ENCODE measurements around the gene PAEP. TPM values are rescaled to one million over a fixed set of nuclear protein-coding genes. Genes with fewer than 3 reads are reported as not detected.

Gene PAEP
- polyA plus RNA-seq, 4 donors: 0.35 to 0.38 (median 0.35) TPM; not detected in 1

DNA sequence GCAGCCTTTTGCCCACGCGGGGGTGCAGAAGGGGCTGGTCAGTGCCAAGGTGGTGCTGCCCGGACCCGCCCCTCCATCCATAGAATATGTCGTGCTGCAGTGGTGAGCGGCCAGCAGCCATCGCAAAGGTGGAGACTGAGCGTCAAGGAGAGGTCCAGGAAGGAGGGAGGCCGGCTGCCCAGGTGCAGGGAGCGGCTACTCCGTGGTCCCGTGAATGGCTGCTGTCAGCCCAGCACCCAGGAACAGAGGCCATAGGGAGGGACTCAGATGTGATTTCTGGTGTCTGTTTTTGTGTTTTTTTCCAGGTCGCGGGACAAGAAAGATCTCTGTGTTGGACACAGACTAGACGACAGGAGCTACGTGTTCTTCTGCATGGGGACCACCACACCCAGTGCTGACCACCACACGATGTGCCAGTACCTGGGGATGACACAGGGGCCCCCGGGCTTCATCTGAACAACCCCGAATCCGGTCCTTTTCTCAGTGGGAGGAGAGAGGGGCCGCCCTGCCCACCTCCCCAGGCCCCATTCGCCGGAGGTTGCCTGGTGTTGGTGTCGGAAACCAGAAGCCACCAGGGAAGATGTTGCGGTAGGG lies 29.0 kb downstream of the PAEP start:
- no peak for DNase-seq (ENCODE audit: low read depth in 4 of 4, low spot score in 2 of 4)

DNA sequence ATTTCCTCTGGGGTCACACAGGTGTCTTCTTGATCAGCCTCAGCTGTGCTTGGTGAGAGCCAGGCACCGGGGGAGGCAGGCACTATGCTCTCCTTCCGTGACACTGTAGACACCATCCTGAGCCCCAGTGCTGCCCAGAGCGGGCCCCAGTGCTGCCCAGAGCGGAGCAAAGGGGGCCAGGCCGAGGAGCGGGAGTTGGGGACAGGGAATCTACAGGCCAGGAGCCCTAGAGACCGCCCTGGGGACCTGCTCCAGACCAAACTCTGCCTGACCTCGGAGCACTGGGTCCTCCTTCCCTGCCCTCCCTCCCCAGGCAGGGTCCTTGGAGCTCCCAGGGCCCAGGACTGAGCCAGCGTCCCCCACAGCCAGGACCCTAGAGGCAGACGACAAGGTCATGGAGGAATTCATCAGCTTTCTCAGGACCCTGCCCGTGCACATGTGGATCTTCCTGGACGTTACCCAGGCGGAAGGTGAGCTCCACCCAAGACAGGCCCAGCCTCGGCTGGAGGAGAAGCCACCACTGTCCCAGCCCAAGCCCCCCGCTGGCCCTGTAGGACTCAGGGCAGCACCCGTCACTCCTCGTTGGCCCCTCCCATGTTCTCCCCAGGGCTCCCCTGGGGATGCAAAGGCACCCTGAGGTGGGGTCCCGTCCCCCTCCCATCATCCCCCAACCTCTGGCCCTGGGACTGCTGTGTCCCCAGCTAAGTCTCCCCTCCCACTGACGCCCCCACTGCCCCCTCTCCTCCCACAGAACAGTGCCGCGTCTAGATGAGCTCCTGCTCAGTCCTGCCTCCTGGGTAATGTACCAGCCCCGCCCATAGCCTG lies 30.2 kb downstream of the PAEP start:
- DNase-seq (ENCODE audit: low read depth in 4 of 4, low spot score in 2 of 4): no peak

DNA sequence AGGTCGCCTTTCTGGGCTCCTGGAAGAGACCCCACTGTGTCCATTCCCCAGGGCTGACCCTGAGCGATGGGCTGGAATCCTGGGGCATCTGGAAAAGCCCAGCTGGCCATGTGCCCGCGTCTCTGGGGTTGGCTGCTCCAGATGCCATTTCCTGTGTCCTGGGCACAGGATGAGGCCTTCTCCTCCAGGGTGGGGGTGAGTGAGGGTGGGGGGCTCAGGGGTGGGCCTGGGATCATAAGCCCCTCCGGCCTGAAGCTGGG lies 30.7 kb downstream of the PAEP start:
- no peak for DNase-seq (ENCODE audit: low read depth in 4 of 4, low spot score in 2 of 4)

DNA sequence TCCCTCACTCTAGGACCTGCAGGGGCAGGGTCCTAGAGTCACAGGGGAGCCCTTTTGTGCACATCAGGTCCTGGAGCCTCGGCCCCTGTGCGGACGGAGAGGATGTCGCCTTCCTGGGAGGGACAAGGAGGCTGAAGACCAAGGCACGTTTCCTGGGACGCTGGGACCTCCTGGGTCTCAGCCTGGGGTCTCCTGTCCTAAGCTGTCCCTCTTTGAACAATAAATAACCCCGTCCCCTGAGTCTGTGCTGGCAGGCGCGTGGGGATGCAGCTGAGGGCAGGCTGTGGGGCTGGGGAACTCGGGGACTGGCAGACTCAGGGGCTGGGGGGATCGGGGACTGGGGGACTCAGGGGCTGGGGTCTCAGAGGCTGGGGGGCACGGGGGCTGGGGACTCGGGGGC lies 31.1 kb downstream of the PAEP start:
- DNase-seq (ENCODE audit: low read depth in 4 of 4, low spot score in 2 of 4): no peak

DNA sequence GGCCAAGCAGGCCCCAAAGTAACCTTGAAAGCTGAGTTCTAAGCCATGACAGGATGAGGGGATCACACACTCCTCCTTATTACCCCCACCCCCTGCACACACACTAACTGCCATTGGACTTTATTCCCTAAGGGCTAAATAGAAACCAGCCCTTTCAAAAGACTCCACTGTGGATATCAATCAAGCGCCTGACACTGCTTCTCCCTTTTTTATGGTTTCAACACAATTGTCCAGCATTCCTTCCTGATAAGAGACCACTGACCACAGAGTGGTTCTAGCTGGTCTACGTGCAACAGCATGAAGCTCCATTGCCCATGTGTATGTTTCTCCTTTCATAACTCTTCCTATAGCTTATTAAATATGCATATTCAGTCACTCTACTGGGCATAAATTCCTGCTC lies 34.7 kb downstream of the PAEP start:
- no peak for DNase-seq (ENCODE audit: low read depth in 4 of 4, low spot score in 2 of 4)

DNA sequence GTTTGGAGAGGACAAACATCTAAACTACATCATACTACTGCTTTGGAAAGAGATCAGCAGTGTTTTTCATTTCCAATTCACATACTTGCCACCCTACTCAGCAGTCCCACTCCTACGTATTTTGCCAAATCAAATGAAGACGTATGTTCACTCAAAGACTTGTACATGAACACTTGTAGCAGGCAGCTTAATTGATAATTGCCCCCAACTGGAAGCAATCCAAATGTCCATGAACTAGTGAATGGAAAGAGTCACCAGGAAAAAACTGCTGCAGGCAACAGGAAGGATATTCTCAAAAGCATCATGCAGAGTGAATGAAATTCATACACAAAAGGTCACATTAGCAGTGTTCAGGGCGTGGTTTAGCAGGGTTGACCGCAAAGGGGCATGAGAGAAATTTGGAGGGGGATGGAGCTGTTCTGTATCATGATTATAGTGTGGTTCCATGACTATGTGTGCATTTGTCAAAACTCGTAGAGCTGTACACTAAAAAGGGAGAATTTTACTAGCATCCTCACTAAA lies 38.8 kb downstream of the PAEP start:
- no peak for DNase-seq (ENCODE audit: low read depth in 4 of 4, low spot score in 2 of 4)

DNA sequence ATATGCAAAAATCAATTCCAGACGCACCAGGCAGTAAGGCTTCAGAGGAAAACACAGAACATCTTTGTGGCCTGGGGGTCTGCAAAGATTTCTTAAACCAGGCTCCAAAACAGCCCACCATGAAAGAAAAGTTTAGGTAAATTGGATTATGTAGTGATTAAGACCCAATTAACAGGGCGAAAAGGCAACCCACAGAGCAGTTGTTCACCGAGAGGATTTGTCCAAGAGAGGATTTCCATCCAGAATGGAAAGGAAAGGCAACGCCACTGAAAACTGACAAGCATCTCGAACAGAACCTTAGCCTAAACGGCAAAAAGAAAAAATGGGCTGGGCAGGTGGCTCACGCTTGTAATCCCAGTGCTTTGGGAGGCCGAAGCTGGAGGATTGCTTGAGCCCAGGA lies 40.4 kb downstream of the PAEP start:
- no peak for DNase-seq (ENCODE audit: low read depth in 4 of 4, low spot score in 2 of 4)

DNA sequence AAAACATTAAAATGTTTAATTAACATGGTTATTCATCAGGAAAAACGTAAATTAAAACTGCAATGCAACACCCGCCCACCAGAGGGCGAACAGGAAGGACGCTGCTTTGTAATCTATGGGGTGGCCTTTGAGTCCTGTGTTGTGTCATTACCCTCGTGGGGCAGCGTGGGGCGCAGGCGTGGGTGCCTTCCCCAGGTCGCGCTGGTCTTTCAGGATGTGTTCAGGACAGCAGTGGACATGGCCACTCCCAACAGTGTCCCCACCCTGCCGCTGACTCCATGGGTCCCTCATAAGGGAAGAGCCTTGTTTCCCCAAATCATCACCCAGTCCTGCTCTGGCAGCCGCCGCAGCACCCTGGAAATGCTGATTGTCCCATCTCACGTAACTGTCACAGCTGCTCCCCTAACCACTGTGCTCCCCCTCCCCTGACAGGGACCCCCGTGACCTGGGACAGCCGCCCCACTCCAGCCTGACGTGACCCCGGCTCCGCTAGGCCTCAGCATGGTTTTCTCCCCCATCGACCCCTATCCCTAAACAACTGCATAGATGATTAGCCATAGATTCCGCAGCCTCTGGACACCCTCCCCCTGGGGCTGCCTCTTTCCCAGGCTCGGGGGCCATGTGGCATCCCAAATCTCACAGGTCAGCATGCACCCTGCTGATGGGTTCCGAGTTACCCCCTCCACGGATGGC lies 41.4 kb downstream of the PAEP start:
- no peak for DNase-seq (ENCODE audit: low read depth in 4 of 4, low spot score in 2 of 4)

DNA sequence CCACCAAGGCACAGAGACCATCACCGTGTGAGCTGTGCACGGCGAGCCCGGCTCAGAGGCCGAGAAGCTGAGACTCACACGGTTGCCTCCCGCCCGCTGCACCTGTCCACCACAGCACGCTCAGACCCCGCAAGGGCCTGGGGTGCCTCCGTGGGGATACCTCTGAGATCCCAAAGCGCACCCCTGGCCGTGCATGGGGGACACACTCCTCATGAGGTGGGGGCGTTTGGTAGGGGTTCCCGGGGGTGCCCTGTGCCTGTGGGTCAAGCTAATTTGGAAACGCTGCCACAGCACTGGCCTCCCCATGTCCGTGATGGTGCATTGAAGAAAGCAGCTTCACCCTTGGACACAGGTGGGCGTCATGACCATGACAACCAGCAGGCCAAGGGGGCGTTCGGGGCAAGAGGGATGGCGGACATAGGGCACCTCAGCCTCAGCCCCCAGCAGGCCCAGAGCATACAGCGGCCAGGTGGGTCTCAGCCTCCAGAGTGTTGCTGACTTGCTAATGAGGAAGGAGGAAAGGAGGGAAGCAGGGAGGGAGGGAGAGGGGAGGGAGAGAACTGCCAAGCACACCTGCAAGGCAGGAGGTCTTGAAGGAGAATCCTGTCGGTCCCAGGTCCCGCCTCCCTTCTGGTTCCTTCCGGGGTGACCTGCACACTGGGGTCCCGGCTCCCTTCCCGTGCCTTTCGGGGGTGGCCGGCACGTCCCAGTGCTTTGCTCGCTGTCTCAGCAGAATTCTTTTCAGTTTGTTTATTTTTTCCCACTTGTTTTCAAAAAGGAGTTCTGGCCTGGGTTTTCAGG lies 43.1 kb downstream of the PAEP start:
- no peak for DNase-seq (ENCODE audit: low read depth in 4 of 4, low spot score in 2 of 4)

DNA sequence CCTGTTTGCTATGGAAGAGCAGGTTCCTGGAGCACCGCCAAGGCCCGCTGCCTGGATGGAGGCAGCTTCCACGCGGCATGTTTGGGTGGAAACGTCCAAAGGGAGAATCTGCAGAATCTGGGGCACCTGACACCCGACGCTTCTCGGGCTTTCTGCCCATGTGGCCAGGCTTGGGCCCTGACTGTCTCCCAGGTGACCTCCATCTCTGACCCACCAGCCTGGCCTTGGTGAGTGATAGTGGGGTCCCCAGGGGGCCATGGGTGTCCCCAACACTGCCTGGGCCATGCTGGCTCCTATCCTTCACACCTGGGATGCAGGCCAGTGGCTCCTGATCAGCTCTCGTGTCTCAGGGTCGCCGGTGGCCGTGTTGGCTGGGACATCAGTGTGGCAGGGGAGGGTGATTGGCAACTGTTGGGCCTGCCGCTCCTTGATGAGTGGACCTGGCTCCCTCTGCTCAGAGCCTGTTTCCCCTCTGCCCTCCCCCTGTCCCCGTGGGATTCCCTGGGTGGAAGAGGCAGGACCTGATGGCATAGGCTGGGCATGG lies 43.8 kb downstream of the PAEP start:
- peak in 1 of 4 donors; percentile 13 for DNase-seq (ENCODE audit: low read depth in 4 of 4, low spot score in 2 of 4)

DNA sequence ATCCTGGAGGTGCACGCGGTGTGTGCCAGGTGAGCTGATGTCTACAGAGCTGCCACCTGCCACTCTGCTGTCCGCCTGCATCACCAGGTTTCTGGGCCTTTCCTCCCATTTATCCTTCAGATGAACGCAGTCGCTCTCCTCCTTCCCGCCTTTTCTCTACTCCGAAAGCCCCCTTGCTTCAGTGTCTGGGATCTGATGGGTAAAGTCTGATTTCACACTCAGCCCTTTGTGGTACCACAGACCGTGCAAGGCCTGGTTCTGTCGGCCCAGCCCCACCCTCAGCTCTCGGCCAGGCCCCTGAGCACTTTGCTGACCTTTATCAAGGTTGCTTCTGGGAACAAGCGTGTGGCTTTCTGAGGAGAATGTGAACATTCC lies 45.3 kb downstream of the PAEP start:
- no peak for DNase-seq (ENCODE audit: low read depth in 4 of 4, low spot score in 2 of 4)

DNA sequence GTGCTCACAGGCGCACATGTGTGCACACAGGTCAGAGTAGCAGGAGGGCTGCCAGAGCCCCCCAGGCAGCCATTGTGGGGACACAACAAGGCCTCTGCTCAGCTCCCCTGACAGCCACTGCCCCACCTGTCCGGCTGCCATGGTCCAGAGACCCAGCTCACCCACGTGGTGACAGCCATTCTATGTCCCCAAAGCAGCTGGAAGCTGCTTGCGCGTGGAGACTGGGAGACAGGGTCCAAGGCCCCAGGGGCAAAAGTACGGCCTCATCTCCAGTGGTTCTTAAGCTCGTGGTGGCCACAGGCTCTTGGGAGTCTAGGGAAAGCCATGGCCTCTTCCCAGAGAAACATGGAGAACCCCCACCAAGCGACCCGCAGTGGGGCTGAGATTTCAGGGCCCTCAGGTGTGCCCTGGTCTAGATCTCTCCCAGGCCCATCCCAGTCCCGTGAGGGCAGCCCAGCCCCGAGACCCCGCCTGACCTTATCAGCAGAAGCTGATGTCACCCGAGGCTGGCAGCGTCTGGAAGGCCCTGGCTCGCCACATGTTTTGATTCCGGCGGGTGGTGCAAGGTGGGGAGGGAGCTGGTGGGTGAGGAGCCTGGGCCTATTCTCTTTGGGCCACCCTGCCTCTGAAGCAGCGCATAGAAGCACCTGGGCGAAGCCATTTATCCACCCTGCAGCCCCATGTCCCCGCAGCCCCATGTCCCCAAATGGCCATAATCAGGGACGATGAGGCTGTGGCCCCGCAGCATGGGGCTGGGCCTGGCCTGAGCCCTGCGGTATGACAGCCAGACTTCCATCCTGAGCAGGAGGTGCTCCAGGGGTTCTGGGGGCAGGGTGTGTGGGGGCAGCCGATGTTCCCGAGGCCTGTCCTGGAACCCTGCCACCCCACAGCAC lies 46.1 kb downstream of the PAEP start:
- no peak for DNase-seq (ENCODE audit: low read depth in 4 of 4, low spot score in 2 of 4)

DNA sequence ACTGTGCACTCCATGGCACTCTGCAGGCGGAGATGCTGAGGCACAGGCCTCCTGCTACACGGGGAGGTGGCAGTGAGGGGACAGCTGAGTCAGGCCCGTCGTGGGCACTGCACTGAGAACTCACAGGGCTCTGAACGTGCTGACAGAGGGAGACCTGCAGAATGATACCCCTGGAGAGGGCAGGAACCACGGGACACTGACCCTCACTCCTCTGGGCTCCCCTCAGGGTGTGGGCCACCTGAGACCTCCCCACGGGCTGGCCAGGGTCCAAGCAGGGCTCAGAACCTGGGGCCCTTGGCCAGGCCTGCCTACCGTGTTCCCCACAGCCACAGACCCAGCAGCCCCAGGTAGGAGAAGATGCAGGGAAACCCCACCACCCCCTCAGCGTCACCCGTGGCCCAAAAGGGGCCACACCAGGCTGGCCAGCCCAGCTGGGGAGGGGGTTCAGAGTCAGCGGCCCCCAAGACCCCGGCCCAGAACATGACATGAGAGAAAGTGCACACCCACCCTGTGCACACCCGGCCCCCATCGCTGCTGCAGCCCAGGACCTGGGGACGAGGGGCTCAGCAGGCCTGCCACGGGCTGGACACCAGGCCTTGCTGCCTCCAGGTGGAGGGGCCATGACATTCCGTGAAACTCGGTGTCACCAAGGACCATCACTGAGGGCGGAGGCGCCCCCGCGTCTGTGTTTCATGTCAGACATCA lies 46.9 kb downstream of the PAEP start:
- no peak for DNase-seq (ENCODE audit: low read depth in 4 of 4, low spot score in 2 of 4)

DNA sequence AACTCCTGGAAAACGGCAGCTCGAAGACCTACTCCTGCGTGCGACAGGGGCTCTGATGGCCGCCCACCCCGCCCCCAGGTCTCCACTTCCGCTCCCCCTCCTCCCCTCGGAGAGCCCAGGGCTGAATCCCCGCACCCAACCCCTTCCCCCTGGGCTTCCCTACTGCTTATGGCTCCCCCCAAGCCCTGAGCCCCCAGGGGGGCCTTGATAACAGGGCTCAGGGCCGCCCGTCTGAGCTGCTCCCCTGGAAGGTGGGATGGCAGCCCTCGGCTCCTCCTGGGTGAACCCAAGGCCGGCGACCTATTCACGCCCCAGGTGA lies 47.4 kb downstream of the PAEP start:
- no peak for DNase-seq (ENCODE audit: low read depth in 4 of 4, low spot score in 2 of 4)

DNA sequence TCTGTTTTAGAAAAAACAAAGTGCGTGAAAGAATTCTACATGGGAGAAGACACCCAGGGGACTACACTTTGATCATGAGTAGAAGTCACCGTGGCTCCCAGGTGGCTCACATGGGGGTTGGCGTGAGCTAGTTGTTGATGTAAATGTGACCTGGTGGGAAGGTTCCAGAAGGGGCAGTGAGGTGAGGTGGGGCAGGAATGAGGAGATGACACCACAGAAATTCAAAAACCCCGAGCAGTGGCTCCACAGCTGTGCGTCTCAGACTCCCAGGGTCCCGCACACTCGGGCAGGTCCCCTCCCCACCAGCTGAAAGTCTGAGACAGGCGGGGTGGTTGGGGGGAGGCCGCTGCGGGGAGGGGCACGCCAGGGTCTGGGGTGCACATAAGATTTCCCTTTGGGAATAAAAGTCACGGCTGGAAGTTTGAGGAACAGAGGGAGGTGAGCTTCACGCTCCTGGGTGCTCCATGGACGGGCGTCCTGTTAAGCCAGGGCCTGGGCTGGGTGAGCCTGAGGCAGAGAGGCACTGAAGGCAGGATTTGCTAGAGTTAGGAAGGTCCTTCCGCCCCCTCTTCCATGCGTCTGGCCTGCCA lies 47.9 kb downstream of the PAEP start:
- DNase-seq (ENCODE audit: low read depth in 4 of 4, low spot score in 2 of 4): no peak

DNA sequence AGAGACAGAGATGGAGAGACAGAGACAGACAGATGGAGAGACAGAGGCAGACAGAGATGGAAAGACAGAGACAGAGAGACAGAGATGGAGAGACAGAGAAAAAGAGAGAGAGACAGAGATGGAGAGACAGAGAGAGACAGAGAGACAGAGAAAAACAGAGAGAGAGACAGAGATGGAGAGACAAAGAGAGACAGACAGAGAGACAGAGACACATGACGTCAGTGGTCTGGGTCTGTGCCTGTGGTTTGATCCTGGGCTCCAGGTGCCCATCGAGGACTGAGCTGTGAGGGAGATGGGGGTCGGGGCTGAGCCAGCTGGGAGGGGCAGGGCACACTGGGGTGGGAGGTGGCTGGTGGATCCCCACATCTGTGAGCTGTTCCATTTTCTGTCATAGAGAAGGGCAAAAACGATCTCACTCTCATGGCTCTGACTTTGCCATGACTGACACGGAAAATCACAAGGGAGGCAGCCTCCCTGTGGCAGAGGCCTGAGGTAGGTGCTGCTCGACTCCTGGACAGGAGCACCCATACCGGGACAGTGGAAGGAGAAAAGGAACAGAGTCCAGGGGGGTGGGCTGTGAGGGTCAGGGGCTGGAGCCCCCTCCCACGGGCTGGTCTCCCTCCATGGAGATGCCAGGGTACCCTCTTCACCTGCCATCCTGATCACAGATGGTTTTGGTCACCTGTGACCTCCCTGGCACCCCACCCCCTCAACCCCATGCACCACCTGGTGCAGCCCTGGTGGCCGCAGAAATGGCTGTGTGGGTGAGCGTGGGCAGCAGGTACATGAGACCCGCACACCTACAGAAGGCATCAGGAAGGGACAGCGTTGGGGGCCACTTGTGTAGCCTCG lies 49.0 kb downstream of the PAEP start:
- DNase-seq (ENCODE audit: low read depth in 4 of 4, low spot score in 2 of 4): no peak

DNA sequence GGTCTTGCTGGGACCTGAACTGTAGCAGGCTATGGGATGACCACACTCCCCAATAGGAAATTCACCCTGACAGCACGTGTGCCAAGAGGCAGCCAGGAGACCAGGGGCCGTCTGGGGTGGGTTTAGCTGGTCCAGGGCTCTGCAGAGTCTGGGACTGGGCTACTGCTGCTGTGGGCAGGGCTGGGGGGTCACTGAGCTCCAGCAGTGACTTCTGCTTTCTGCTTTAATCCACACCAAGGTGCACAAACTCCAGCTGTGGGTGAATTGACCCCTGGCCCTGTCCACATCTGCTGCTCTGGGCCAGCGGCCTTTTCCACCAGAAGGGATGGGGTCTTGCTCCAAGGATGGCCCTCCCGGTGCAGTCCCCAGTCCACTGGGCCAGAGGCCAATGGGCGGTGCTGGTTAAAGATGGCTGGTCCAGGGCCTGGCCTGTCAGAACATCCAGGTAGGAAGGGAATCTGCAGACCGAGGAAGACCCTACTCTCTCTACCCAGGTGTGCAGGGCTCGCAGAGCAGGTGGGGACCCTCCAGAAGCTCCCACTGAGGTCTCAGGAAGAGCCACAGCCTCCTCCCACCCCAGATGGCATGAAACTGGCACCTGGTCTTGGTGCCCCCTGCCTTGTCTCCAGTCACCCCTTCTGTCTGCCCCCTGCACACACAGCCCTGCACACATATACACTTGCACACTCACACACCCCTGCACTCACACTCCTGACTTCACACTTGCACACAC lies 49.8 kb downstream of the PAEP start:
- no peak for DNase-seq (ENCODE audit: low read depth in 4 of 4, low spot score in 2 of 4)

DNA sequence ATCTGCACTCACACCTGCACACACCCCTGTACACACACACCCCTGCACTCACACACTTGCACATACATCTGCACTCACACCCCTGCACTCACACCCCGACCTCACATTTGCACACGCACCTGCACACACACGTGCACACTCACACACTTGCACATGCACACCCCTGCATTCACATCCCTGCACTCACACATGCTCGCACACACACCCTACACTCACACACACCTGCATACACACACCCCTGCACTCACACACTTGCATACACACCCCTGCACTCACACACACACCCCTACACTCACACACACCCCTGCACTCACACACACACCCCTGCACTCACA lies 50.3 kb downstream of the PAEP start:
- DNase-seq (ENCODE audit: low read depth in 4 of 4, low spot score in 2 of 4): no peak
